Measurements from ENCODE around the gene PARL. TPM values are rescaled to one million over a fixed set of nuclear protein-coding genes. Genes with fewer than 3 reads are reported as not detected.

Gene PARL
- total RNA-seq, 1 experiment from 2014 or later, result 109 TPM

DNA sequence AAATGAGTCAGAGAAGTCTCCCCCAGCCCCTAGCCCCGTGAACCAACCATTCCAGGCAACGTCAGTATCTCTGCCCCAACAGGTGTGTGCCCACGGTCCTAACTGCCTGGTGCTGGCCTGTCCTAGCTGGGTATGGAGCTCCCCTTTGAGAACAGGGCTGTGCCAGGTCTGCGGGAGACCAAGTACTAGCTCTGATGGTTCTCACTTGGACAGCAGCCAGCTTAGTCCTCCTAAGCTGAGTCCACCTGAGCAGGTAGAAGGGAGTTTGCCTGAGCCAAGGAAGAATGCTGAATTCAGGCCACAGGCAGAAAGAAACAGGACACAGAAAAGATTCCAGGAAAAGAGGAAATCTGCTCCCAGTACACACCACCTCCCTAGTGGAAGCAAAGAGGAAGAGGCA is 33.1 kb upstream of the PARL start:
- no peak overlapping the region for H3K4me2 ChIP-seq
- no peaks in the 10 kb centered on the region for H3K9me2 ChIP-seq (ENCODE audit: insufficient read depth)
- ChIA-PET POLR2A (ENCODE audit: unreplicated experiment) (interaction anchor here (0.7 kb wide), 1 partner anchor 282 kb away, joined by 6 read pairs; no protein-coding TSS in a partner anchor), CTCF (no interaction called here)
- no peaks in the 10 kb centered on the region for H3K27me3 ChIP-seq (ENCODE audit: insufficient read depth, low read depth)
- peaks cover 25% of the 10 kb centered on the region; the same call in 1 of the 2 replicates for H3K36me3 ChIP-seq (ENCODE audit: low read depth)
- H4K20me1 ChIP-seq (ENCODE audit: insufficient read depth), result no peaks in the 10 kb centered on the region
- intact Hi-C loops (cut with micrococcal nuclease; ENCODE audit: unreplicated experiment), result no loop called here
- no peaks in the 10 kb centered on the region for H3K9me3 ChIP-seq (ENCODE audit: insufficient read depth, low read depth)
- H3F3A ChIP-seq (ENCODE audit: insufficient read depth, low read depth), result peaks cover 75% of the 10 kb centered on the region
- no peak for DNase-seq
- H3K4me1 ChIP-seq (replicated peaks; ENCODE audit: insufficient read depth), result peaks cover 35% of the 10 kb centered on the region
- no peak for TF ChIP-seq EZH2 (IDR thresholded peaks at IDR 0.05; ENCODE audit: low read depth)
- TF ChIP-seq, protein P1, sequence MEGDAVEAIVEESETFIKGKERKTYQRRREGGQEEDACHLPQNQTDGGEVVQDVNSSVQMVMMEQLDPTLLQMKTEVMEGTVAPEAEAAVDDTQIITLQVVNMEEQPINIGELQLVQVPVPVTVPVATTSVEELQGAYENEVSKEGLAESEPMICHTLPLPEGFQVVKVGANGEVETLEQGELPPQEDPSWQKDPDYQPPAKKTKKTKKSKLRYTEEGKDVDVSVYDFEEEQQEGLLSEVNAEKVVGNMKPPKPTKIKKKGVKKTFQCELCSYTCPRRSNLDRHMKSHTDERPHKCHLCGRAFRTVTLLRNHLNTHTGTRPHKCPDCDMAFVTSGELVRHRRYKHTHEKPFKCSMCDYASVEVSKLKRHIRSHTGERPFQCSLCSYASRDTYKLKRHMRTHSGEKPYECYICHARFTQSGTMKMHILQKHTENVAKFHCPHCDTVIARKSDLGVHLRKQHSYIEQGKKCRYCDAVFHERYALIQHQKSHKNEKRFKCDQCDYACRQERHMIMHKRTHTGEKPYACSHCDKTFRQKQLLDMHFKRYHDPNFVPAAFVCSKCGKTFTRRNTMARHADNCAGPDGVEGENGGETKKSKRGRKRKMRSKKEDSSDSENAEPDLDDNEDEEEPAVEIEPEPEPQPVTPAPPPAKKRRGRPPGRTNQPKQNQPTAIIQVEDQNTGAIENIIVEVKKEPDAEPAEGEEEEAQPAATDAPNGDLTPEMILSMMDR (conservative IDR thresholded peaks at IDR 0.05), result no peak
- H3K27ac ChIP-seq, result 0 out of 2 replicates have a peak overlapping the region, but pooled peaks have one; percentile 5
- H3K4me3 ChIP-seq, result no peak overlapping the region
- BruUV-seq (replicated peaks), result no TSS peak
- no peak overlapping the region for H2AFZ ChIP-seq
- no peaks in the 10 kb centered on the region for H3K79me2 ChIP-seq (ENCODE audit: low read depth)

DNA sequence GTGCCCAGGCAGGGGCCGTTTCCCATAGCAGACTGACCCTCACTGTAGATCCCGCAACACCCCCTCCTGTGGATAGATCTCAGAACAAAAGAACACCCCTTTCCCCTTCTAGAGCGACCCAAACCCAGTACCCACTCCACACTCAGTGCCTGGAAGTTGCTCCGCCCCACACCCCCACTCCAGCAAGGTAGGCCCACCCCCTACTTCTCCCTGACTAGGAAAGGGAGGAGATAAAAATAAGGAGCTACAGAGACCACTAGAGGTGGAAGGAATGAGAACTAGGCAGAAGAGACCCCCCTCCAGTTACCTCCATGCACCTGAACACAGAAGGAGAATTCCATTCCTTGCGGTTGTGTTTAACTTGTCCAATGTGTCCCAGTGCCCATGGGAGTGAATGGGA is 30.2 kb upstream of the PARL start:
- Histone ChIP-seq H3K9me2 (ENCODE audit: insufficient read depth) (no peaks in the 10 kb centered on the region), H3K36me3 (ENCODE audit: low read depth) (0 out of 2 replicates have a peak, but pooled peaks cover 5% of the 10 kb centered on the region), H3K27ac (peak overlapping the region; percentile 63), H3K4me2 (peak overlapping the region; percentile 51; the same call in 1 of the 2 replicates), H3K4me3 (no peak overlapping the region), H3K9me3 (ENCODE audit: insufficient read depth, low read depth) (no peaks in the 10 kb centered on the region), H3K79me2 (ENCODE audit: low read depth) (no peaks in the 10 kb centered on the region), H3F3A (ENCODE audit: insufficient read depth, low read depth) (peaks cover 79% of the 10 kb centered on the region), H2AFZ (no peak overlapping the region), H4K20me1 (ENCODE audit: insufficient read depth) (no peaks in the 10 kb centered on the region), H3K27me3 (ENCODE audit: insufficient read depth, low read depth) (no peaks in the 10 kb centered on the region), H3K4me1 (replicated peaks; ENCODE audit: insufficient read depth) (peaks cover 48% of the 10 kb centered on the region)
- TF ChIP-seq, protein P1 (conservative IDR thresholded peaks at IDR 0.05), result no peak
- TF ChIP-seq EZH2 (IDR thresholded peaks at IDR 0.05; ENCODE audit: low read depth), result no peak
- POLR2A ChIA-PET (ENCODE audit: unreplicated experiment), result no interaction called here
- DNase-seq, result no peak
- CTCF ChIA-PET, result interaction anchor here (0.6 kb wide), 2 partner anchors 92 to 133 kb away, joined by 3 to 7 read pairs; no protein-coding TSS in a partner anchor
- no TSS peak for BruUV-seq (replicated peaks)
- intact Hi-C loops (cut with micrococcal nuclease; ENCODE audit: unreplicated experiment), result loop anchor here (1.0 kb wide), 2 partner anchors 91 to 96 kb away; no protein-coding TSS in a partner anchor

DNA sequence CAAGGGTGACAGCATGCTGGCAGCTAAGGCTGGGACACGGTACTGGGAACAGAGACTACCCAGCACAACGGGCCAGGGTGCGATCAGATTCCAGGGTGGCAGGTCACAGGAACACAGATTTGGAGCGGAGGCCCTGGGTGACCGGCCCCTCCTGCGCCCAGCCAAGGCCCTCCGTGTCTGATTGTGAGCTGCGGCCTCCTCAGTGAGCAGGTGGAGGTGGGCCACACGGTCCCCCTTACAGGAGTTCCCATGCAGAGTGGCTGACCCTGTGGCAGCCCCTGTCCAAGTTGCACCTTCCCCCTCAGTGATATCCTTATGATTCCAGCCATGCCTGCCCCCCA is 28.9 kb upstream of the PARL start:
- Histone ChIP-seq H3K36me3 (ENCODE audit: low read depth) (no peaks in the 10 kb centered on the region), H3K9me3 (ENCODE audit: insufficient read depth, low read depth) (no peaks in the 10 kb centered on the region), H2AFZ (0 out of 2 replicates have a peak overlapping the region, but pooled peaks have one; percentile 28), H3F3A (ENCODE audit: insufficient read depth, low read depth) (peaks cover 67% of the 10 kb centered on the region), H4K20me1 (ENCODE audit: insufficient read depth) (no peaks in the 10 kb centered on the region), H3K27ac (peak overlapping the region; percentile 63), H3K9me2 (ENCODE audit: insufficient read depth) (no peaks in the 10 kb centered on the region), H3K4me3 (no peak overlapping the region), H3K4me2 (peak overlapping the region; percentile 38), H3K4me1 (replicated peaks; ENCODE audit: insufficient read depth) (peaks cover 48% of the 10 kb centered on the region), H3K79me2 (ENCODE audit: low read depth) (no peaks in the 10 kb centered on the region), H3K27me3 (ENCODE audit: insufficient read depth, low read depth) (no peaks in the 10 kb centered on the region)
- ChIA-PET POLR2A (ENCODE audit: unreplicated experiment) (interaction anchor here (0.5 kb wide), 1 partner anchor 47 kb away, joined by 3 read pairs; no protein-coding TSS in a partner anchor), CTCF (no interaction called here)
- intact Hi-C loops (cut with micrococcal nuclease; ENCODE audit: unreplicated experiment), result no loop called here
- no peak for DNase-seq
- TF ChIP-seq, protein P1 (conservative IDR thresholded peaks at IDR 0.05), result no peak
- TF ChIP-seq EZH2 (IDR thresholded peaks at IDR 0.05; ENCODE audit: low read depth), result no peak
- no TSS peak for BruUV-seq (replicated peaks)
